Measurements from ENCODE around the gene SAXO1.
"Not testable (repeated sequence)": the region's sequence is repeated elsewhere in the genome, so short reads cannot be mapped to it uniquely, and the experiment has no call there.

SAXO1 gene, protein sequence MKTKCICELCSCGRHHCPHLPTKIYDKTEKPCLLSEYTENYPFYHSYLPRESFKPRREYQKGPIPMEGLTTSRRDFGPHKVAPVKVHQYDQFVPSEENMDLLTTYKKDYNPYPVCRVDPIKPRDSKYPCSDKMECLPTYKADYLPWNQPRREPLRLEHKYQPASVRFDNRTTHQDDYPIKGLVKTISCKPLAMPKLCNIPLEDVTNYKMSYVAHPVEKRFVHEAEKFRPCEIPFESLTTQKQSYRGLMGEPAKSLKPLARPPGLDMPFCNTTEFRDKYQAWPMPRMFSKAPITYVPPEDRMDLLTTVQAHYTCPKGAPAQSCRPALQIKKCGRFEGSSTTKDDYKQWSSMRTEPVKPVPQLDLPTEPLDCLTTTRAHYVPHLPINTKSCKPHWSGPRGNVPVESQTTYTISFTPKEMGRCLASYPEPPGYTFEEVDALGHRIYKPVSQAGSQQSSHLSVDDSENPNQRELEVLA

DNA sequence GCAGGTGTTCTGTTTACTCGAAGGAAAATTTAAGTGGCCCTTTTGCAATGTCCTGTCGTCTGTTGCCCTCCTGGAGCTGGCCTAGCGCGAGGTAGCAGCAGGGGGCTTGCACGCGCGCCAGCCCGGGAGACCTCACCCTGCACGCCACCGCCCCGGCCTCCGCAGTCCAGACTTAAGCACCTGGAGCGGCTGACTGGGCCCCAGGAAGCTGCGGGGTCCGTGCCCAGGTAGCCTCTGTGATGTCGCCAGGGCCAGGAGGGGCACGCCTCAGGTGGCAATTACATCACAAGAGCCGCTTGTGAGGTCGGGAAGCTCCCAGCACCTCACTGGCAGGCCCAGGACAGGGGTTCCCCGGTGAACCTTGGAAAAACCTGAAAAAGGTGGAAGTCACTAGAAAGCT, at the start of gene SAXO1:
Gene SAXO1 (minus strand): TSS at position 195 of the 400 bp plus-strand sequence. CDS start 301 bp downstream, outside the sequence.
- no peak for DNase-seq (ENCODE audit: low read depth)

DNA sequence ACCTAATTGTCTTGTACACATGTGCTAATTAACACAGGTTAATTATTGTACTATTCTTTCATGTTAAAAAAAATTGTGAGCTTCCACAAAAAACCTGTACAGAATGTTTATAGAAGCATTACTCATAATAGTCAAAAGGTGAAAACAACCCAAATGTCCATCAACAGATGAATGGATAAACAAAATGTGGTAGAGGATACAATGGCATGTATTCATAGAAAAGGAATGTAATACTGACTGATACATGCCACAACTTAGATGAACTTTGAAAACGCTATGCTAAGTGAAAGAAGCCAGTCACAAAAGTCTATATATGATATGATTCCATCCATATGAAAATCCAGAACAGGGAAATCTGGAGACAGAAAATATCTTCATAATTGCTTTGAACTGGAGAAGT, 41.8 kb upstream of the SAXO1 start:
- no peak for DNase-seq (ENCODE audit: low read depth)

DNA sequence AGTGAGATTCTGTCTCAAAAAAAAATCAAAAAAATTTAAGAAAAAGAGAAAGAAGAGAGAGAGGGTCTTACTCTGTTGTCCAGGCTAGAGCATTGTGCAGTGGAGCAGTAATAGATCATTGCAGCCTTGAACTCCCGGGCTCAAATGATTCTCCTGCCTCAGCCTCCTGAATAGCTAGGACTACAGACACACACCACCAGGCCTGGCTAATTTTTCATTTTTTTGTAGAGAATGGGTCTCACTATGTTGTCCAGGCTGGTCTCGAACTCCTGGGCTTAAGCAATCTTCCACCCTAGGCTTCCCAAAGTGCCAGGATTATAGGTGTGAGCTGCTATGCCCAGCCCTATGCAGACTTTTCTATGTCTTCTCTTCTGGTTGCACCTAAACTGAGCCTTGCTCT, 41.2 kb upstream of the SAXO1 start:
- DNase-seq (ENCODE audit: low read depth): no peak

DNA sequence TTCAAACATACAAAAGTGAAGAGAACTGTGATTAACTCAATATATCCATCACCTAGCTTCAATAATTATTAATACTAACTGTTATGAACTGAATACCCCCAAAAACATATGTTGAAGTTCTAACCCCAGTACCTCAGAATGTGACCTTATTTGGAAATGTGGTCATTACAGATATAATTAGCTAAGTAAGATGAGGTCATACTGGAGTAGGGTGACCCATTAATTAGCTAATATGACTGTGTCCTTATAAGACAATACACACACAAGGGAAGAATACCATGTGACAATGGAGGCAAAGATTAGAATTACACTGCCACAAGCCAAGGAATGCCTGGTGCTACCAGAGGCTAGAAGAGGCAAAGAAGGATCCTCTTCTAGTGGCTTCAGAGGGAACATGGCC, 24.0 kb upstream of the SAXO1 start:
- DNase-seq (ENCODE audit: low read depth): no peak

DNA sequence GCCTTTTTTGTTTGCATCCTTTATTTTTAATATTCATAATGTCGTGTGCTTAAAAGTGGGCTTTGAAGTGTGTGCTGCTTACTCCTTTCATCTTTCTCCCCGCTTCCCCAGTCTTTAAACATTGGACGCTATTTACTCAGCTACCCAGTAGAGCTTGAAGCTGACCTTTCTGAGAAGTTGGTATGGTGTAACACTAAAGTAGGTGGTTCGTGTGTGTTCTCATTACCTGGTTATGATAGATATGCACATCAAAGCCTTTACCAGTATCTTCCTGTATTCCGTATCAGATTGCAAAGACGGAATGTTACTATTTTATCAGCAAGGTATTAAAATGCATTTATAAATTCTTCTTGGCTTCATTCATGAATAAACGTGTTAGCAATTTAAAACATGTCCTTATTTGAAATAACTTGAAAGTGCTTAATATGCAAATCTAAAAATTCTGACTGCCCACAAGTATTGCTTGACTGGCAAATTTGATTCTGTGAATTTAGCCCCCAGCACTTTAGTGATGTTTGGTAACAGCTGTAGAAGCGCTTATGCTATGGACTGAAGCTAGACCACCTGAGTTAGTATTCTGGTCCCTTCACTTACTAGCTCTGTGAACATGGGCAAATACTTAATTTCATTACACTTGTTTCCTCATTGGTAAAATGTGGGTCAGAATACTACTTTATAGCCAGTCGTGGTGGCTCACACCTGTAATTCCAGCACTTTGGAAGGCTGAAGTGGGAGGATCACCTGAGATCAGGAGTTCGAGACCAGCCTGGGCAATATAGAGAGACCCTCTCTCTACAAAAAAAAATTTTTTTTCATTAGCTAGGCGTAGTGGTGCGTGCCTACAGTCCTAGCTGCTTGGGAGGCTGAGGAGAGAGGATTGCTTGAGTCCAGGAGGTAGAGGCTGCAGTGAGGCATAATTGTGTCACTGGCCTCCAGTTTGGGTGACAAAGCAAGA, 17.9 kb upstream of the SAXO1 start:
- DNase-seq (ENCODE audit: low read depth): no peak

DNA sequence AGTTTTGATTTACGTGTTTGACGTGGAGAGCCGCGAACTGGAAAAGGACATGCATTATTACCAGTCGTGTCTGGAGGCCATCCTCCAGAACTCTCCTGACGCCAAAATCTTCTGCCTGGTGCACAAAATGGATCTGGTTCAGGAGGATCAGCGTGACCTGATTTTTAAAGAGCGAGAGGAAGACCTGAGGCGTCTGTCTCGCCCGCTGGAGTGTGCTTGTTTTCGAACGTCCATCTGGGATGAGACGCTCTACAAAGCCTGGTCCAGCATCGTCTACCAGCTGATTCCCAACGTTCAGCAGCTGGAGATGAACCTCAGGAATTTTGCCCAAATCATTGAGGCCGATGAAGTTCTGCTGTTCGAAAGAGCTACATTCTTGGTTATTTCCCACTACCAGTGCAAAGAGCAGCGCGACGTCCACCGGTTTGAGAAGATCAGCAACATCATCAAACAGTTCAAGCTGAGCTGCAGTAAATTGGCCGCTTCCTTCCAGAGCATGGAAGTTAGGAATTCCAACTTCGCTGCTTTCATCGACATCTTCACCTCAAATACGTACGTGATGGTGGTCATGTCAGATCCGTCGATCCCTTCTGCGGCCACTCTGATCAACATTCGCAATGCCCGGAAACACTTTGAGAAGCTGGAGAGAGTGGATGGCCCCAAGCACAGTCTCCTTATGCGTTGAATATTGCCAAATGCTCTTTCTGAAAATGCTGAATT, 17.1 kb upstream of the SAXO1 start:
- peak; percentile 22 for DNase-seq (ENCODE audit: low read depth)

DNA sequence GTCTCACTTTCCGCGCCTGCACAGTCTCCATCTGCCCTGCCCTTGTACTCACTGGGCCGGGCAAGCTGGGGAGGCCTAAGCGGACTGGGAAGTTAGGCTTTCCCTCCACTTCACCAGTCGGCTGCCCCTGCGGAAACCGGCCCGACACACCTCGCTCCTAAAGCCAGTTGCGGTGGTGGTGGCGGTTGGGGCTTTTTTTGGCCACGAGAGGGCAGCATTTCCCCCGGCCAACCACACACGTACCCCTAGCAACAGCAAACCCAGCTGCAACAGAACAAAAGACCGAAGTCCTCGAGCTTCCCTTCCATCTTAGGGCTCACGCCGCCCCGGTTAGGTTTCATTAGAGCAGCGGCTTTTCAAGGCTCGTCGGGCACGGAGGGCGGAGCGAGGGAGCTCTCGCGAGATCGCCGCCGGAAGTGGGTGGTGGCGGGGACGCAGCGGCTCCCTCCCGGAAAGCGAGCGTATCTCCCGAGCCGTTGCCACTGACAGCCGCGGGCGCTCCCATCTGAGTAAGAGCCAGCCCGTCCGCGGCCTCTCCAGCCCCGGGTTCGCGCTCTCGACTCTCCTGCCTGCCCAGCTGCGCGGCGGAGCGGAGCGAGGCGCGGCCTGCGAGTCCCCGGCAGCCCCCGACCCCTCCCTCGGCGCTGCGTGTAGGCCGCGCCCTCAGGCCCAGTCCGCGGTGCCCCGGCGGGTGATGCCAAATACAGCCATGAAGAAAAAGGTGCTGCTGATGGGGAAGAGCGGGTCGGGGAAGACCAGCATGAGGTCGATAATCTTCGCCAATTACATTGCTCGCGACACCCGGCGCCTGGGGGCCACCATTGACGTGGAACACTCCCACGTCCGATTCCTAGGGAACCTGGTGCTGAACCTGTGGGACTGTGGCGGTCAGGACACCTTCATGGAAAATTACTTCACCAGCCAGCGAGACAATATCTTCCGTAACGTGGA, 16.2 kb upstream of the SAXO1 start, which contains the start of gene RRAGA:
Gene RRAGA (plus strand): TSS at position 462 of the 951 bp plus-strand sequence. CDS start 233 bp downstream, at position 695.
- peak; percentile 96 for DNase-seq (ENCODE audit: low read depth)

DNA sequence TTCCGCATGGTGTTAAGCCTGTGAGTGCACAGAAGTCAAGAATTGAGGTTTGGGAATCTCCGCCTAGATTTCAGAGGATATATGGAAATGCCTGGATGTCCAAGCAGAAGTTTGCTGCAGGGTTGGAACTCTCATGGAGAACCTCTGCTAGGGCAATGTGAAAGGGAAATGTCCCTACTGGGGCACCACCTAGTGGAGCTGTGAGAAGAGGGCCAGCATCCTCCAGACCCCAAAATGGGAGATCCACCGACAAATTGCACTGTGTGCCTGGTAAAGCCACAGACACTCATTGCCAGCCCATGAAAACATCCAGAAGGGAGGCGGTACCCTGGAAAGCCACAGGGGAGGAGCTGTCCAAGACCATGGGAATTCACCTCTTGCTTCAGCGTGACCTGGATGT, 3.6 kb upstream of the SAXO1 start:
- no peak for DNase-seq (ENCODE audit: low read depth)

DNA sequence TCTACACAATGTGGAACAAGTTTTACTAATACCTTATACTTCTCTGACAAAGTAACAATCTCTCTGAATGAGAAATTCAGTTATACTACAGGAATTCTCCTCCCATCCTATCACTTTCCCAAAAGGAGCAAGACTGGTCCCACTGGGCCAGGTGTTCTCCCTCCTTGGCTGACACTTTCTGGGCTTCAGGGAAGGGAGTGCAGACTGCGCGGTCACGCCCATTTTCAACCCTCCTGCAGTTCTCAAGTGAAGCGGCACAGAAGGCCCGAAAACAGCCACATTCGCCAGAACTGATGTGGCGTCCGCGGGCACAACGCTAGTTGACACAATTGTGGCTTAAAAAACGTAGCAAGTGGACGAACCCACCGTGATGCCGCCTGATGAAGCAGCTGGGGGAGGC, 603 bp downstream of the SAXO1 start:
- no peak for DNase-seq (ENCODE audit: low read depth)

DNA sequence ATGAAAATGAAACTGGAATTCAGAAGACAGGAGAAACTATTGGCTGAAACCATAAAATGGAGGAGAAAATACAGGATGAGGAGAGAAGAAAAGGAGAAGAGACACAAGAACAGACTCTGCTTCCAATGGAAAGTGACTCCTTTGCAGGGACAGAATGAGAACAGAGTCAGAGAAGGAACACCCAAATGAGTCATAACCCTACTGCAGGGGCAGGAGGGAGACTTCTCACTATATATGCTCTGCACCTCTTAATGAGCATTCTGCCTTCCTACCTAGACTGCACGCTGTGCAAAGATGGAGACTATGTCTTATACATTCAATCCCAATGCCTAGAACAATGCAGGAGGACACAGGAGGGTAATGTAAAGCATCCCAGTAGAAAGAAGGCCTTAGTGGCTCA, 2.1 kb downstream of the SAXO1 start:
- DNase-seq (ENCODE audit: low read depth): no peak

DNA sequence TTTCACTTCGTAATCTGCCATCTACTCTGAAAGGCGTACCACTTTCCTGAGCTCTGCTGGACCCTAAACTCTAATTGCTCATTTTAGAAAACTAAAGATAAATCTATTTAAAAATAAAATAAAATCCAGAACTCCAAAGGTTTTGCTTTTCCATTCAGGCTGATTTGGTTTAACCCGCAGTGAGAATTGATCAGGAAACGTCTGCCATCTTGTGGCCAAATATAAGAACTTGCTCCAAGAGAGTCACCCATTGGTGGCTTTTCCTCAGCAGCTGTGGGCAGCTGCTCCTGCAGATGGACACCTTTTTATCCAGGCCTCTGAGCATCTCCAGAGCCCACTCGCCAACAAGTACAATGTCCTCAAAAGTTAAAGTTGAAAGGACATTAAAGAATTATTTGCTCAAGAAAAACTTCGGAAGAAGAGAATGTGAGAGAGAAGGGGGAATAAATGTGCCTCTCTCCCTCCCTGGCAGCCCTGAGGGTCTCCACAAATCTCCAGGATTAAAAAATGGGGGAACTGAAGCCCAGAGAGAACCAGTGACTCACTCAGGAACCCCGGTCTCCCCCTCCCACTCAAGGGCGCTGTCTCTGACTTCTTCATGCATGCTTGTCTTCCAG, 4.1 kb downstream of the SAXO1 start:
- peak; percentile 50 for DNase-seq (ENCODE audit: low read depth)

DNA sequence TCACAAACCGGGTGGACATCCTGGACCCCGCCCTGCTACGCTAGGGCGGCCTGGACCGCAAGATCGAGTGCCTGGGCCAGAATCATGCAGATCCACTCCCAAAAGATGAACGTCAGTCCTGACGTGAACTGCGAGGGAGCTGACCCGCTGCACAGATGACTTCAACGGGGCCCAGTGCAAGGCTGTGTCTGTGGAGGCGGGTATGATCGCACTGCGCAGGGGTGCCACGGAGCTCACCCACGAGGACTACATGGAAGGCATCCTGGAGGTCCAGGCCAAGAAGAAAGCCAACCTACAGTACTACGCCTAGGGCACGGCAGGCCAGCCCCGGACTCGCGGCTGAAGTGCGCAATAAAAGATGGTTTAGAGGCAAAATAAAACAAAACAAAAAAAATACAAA, 5.2 kb downstream of the SAXO1 start:
- no peak for DNase-seq (ENCODE audit: low read depth)

DNA sequence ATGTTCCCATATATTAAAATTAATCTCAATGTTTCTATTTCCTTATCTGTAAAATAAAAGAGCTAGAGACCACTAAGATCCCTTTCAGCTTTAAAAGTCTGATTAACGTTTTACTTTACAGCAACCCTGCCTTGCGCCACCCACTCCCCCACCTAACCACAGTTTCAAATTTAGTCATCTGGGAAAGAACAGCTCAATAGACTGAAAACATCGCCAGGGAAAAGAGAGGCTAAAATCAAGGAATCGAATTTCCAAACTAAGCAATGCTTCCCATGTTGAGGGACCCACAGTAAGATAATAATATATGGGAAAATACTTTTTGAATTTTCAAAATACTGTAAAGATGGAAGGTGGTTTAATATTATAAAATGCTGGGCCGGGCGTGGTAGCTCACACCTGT, 6.6 kb downstream of the SAXO1 start:
- no peak for DNase-seq (ENCODE audit: low read depth)

DNA sequence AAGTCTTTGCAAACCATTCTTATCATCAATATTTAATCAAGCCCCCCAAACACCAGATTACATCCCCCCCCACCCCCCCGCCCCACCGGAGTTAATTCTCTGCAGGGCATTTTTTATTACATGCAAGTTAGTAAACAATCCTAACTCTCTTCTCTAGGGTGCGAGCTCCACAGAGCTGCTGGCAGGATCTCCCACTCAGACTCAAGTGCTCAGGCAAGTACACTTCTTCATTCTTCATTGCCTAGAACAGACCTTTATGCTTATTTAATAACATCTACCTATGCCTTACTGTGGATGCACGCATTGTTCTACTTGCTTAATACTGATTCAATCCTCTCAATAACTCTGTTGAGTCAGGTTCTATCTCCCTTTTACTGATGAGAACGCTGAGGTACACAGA, 9.9 kb downstream of the SAXO1 start:
- DNase-seq (ENCODE audit: low read depth): no peak

DNA sequence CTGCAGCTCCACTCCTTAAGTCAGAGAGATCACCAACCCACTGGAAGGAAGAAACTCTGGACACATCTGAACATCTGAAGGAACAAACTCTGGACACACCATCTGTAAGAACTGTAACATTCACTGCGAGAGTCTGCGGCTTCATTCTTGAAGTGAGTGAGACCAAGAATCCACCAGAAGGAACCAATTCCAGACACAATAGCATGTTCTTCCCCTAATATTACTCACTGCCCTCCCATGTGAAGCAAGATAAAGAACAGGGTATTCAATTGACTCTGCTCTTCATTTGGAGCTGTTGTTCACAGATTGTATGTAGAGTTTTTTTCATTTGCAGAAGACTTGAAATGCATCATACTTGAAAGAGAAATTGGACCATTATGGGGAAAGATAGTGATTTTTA, 10.8 kb downstream of the SAXO1 start:
- no peak for DNase-seq (ENCODE audit: low read depth)

DNA sequence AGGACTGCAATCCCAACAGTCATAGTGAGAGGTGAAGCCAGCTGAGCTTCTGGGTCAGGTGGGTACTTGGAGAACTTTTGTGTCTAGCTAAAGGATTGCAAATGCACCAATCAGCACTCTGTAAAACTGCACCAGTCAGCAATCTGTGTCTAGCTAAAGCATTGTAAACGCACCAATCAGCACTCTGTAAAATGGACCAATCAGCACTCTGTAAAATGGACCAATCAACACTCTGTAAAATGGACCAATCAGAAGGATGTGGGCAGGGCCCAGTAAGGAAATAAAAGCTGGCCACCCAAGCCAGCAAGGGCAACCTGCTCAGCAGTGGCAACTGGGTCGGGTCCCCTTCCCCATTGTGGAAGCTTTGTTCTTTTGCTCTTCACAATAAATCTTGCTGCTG, 11.4 kb downstream of the SAXO1 start:
- DNase-seq (ENCODE audit: low read depth): not testable (repeated sequence)

DNA sequence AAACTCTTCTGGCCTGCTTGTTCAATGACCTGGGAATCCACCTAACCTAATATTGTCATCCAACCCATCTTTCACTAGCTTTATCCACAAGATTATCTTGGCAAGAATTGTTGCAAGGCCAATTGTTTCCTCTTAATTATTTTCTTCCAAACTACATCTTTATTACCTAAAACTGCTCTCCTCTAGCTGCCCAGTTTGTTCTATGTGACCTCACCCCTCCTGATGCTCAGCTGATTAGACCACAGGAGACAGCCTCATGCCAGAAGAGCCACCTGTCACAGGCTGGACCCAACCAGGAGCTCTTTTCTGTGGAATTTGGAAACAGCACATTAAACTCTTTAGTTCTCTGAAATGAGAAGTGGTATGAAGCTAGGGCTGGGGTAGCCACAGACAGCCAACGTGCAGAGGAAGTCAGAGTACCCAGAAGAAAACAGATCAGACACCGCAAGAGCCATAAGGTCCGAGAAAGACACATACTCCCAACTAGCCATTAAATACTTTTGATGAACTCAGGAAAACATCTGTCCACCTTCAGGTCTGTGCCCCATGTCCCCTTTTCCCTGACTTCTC, 12.0 kb downstream of the SAXO1 start:
- DNase-seq (ENCODE audit: low read depth): no peak

DNA sequence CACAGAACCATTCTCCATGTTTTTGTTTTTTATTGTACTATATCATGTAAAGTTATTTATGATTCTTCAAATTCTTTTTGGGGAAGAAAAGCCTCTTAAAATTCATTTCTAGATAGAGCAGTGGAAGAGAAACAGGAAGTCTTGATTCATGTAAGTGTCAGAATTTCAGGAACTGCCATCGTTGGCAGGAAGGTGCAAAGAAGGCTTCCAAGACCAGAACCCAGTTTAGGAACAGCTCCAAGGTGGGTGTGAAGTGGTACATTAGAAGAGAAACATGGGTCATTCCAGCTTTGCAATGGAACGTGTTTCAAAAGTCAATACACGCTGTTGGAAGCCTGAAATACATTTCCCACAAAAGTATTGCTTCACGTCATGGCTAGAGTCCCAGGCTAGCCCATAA, 14.8 kb downstream of the SAXO1 start:
- DNase-seq (ENCODE audit: low read depth): peak; percentile 19

DNA sequence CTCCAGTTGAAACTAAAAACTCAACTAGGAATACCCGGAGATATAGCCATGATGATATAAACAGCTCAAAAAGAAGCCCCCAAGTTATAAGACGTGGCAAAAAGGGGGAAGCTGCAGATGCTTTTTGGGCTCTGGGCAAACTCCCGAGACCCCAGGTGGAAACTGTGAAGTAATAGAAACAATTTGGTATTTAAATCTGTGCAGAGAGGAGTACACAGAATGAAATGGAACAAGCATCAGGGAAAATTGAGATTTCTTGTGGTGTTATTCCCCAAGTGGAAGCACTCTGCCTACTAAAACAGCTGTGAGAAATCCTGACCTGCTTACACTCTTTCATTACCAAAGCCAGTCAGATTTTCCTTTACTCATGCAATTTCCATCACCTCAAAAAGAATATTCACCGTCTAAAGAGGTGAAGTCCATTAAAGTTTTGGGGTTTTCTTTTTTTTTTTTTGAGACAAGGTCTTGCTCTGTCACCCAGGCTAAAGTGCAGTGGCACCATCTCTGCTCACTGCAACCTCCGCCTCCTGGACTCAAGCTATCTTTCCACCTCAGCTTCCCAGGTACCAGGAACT, 23.5 kb downstream of the SAXO1 start:
- no peak for DNase-seq (ENCODE audit: low read depth)

DNA sequence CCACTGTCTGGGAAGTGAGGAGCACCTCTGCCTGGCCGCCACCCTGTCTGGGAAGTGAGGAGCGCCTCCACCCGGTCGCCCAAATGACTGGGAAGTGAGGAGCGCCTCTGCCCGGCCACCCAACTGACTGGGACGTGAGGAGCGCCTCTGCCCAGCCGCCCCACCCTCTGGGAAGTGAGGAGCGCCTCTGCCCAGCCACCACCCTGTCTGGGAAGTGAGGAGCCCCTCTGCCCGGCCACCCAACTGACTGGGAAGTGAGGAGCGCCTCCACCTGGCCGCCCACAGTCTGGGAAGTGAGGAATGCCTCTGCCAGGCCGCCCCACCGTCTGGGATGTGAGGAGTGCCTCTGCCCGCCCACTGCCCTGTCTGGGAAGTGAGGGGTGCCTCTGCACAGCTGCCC, 32.9 kb downstream of the SAXO1 start:
- no peak for DNase-seq (ENCODE audit: low read depth)
